HTERT RPE-1 (cell line): ENCODE measurements around the gene LBP.
"Not testable (repeated sequence)": the region's sequence is repeated elsewhere in the genome, so short reads cannot be mapped to it uniquely, and the experiment has no call there.

Experiments
- in situ Hi-C: fragments of 300-500 bp; cut with MboI; formaldehyde crosslinking; loops from 4 replicates; pipeline ENCODE4 v1.14.3; 2020; ENCODE audit warnings: low sequenced_read_pairs

The LBP gene

DNA sequence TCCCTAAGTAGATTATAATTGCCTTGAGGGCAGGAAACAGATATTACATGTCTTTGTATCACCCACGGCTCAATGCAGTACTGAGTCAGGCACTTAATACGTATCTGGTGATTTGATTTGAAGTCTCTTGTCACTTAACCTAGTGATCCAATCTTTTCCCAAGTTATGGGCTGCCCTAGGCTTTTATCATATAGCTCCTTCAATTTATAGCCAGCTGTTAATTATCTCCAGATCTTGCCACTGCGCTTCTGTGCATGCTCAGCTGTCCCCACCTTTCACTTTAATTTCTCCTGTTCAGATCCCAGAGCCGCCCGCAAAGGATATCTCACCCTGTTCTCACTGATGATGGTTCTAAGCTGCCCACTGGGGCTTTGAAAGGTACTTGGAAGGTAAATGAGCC, 47.0 kb downstream of the LBP start:
- in situ Hi-C loops, result no loop called here

DNA sequence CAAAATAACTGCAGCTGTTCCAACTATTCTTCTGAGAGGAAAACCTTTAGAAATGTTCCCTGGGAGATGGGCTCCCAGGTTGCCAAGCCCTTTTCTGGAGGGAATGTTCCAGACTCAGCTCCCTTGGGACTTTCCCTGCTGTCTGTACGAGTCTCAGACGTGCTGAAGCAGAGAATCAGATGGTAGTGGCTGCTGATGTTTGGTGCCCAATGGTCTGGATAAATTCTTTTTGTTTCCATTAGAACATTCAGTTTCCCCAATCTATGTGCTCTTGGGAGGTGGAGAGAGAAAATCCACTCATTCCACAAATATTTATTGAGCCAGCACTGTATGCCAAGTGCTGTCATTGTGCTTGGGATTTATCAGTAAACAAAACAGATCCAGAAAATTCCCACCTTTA, 48.9 kb downstream of the LBP start:
- in situ Hi-C loops, result no loop called here

DNA sequence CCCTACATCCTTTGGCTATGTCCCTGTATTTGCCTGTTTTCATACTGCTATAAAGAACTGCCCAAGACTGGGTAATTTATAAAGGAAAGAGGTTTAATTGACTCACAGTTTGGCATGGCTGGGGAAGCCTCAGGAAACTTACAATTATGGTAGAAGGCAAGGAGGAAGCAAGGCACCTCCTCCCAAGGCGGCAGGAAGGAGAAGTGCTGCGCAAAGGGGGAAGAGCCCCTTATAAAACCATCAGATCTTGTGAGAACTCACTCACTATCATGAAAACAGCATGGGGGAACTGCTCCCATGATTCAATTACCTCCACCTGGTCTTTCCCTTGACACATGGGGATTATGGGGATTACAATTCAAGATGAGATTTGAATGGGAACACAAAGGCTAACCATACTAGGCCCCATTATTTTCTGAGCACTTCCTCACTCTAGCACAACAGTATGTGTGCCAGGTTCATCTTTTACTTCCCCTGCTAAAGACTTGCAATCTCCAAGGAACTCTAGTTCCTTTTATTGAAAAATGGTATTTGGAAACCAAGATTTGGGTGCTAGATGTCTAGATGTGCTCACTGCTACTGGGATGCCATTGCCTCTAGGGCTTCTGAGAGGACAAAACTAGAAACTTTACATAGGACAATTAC, 49.6 kb downstream of the LBP start:
- in situ Hi-C loops, result not testable (repeated sequence)

DNA sequence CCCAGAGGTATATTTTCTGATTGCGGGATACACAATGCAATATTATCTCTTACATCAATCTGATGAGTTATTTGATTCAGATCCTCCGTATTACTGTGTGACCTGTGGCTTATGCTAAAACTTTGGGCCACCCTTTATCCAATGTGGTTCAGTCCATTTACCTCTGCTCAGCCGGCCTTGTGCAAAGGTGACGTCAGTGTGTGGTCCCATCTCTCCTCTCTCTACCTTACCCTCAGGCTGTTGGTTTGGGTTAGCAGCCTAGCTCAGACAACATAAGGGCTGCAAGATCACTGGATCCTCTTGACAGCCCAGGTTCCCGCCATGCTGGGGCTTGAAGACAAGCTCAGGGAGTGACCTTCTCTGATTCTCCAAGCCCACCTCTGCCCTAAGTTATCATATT, 55.8 kb downstream of the LBP start:
- in situ Hi-C loops, result no loop called here

DNA sequence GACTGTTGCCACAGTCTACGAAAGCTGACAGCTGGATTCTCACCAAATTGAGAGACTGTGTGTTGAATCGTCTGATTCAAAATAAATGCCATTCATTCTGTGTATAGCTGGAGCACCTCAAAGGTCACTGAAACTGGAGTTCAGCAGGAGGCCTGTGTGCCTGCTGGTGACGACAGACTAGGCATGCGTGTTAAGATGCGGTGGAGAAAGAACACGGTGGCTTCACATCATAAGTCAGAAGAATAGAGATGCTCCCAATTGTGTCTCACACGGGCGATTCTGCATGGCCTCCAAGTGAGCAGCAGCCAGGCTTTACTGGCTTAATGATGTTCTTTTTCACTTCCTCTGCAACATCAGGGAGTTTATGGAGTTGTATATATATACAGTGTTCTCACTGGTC, 56.5 kb downstream of the LBP start:
- in situ Hi-C loops, result no loop called here

DNA sequence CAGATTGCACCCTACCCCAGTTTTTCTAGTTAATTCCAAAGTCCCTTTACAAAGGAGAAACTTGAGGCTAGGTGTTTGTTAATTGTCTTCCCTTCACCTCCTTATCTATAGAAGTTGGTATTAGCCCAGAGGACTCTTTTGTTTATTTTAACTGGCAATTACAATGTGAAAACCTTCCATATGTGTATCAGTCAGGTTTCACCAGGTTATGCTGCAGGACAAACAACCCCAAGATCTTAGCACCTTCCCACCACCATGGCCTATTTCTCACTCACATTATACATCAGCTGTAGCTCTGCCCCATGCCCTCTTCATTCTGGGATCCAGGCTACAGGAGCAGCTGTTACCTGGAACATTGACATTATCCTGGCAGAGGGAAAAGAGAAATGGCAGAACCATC, 57.7 kb downstream of the LBP start:
- in situ Hi-C loops, result no loop called here

DNA sequence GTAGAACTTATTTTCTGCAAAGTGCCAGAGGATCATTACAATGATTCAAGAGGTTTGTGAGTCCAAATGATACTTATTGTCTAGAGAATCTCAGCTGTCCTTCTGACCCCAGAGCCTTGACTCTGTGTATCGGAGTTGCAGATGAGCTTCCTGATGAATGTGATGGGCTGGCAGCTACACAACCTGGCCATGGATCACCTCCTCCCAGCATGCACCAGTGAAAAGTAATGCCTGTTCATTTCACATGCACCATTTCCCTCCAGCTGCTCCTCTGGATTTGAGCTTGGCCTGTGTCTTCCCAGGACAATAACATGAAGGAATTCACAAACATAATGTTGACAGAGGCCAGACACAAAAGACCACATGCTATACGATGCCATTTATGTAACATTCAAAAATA, 58.9 kb downstream of the LBP start:
- in situ Hi-C loops, result no loop called here

DNA sequence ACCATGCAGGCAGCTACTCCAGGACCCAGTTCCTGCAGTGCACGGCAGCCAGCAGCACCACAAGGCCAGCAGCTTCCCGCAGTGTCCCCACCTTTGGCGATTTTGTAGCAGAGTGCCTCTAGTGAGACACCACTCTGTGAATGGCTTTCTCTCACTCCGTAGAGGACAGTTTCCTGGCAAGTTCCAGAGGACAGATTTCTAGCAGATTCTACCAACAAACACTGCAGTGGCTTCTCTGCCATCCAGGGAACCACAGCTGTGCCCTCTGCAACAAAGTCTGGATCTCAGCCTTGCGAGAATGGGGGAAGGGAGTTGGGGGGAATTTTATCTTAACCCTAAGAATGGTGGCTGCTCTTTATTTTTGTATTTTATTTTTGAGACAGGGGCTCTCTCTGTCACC, 60.2 kb downstream of the LBP start:
- in situ Hi-C loops, result no loop called here

DNA sequence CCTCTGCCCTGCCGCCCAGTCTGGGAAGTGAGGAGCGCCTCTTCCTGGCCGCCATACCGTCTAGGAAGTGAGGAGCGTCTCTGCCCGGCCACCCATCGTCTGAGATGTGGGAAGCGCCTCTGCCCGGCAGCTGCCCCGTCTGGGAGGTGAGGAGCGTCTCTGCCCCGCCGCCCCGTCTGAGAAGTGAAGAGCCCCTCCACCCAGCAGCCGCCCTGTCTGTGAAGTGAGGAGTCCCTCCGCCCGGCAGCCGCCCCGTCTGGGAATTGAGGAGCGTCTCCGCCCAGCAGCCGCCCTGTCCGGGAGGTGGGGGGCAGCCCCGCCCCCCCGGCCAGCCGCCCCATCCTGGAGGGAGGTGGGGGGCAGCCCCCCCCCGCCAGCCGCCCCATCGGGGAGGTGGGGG, 61.0 kb downstream of the LBP start:
- in situ Hi-C loops, result no loop called here

DNA sequence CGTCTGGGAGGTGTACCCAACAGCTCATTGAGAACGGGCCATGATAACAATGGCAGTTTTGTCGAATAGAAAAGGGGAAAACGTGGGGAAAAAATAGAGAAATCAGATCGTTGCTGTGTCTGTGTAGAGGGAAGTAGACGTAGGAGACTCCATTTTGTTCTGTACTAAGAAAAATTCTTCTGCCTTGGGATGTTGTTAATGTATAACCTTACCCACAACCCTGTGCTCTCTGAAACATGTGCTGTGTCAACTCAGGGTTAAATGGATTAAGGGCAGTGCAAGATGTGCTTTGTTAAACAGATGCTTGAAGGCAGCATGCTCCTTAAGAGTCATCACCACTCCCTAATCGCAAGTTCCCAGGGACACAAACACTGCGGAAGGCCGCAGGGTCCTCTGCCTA, 61.5 kb downstream of the LBP start:
- in situ Hi-C loops, result not testable (repeated sequence)

DNA sequence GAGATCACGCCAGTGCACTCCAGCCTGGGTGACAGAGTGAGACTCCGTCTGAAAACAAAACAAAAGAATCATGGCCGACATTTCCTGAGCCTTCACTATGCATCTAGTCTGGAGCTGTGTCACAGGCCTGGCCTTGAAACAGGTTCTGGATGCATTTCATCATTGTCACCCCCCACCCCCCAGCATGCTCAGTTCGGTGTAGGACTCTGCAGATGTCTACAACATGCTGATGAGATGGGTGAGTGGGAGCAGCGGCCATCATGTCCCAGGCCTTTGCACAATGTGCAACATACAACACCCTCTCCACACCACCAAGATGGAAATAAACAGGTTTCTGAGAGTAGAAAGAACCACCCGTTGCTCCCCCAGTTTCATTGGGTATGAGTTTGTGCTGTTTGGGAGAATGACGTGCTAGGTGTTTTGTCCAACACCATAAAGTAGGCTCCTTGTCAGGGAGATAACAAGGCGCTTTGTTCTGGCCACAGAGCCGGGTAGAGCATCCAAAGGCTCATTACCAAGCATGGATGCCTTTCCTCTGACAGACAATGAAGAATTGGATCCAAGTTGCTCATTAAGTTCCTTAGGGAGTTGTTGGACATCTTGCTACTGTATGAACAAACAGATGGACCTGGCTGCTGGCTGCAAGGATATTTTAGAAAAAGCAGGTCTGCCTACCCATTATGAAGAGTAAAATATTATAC, 66.7 kb downstream of the LBP start:
- in situ Hi-C loops, result no loop called here

DNA sequence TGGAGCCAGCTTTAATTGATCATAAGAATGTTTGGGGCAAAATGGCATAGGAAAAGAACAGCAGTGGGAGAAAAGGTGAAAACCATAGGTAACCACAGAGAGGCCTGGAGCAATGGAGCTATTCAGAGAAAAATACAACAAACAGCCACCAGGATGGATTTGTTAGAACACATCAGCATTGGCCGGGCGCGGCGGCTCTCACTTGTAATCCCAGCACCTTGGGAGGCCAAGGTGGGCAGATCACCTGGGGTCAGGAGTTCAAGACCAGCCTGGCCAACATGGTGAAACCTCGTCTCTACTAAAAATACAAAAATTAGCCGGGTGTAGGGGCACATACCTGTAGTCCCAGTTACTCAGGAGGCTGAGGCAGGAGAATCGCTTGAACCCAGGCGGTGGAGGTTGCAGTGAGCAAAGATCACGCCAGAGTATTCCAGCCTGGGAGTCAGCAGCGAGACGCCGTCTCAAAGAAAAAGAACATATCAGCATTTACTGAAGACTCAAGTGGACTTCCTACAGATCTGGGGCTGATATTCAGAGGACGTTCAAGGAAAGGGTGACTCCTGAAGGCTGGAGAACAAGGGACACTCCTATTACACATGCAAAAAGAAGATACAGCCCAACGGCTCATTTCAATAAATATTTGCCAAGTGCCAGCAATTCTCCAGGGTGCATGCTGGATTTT, 68.6 kb downstream of the LBP start:
- in situ Hi-C loops, result no loop called here

DNA sequence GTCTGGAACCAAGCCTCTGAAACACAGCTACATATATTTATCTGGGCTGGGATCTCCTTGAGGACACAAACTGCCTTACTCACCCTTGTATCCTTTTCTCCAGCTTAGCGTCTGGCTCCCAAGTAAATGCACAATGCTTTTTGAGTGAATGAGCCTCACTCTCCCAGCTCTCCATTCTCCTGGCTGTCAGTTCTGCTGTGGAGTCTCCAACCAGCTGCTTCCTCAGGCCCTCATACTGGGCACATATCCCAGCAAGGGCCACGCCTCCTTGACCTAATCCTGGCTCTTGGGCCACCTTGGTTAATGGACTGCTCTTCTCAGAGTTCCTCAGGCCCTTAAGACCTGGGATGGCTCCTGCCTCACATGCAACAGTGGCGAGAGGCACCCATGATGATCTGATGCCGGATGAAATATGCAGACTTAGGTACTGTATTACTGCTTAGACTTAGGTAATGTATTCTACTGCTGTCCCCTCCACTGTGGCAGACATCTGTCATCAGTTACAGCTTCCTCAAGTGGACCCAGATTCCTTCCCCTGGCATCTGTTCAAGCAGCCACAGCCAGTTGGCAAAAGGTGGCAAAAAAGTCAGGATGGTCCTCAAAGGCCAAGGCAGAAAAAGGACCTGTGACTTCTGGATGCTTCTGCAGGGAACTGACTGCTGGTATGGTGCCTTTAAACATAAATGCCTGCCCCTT, 72.4 kb downstream of the LBP start:
- in situ Hi-C loops, result no loop called here

DNA sequence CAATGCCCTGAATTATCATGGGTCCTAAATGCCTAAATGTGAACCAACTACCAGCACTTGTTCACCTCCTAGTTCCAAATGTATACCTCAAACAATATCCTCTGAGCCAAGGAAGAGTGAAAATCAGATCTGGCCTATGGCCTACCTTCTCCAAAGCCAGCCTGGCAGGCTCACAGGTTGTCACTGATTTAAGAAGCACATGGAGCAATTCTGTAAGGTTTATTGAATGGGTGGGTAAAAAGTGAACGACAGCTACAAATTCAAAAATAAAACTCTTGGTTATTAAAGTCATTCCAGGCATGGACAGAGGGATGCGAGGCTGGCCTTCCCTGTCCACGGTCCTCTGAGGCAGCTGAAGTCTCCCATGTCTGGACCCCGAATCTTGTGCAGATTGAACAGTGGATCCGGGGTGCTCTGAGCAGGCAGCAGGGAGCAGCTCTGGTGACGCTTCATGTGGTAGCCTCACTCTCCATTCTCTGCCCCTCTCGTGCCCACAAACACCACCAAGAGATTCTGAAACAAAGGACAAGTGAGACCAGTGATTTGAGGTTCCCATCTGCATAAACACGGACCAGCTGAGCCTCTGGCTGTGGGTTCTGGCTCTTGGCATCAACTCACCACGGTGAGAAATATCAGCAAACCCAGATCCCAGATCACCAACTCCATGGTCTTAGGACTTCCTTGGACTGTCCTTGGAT, 74.3 kb downstream of the LBP start:
- in situ Hi-C loops, result no loop called here

DNA sequence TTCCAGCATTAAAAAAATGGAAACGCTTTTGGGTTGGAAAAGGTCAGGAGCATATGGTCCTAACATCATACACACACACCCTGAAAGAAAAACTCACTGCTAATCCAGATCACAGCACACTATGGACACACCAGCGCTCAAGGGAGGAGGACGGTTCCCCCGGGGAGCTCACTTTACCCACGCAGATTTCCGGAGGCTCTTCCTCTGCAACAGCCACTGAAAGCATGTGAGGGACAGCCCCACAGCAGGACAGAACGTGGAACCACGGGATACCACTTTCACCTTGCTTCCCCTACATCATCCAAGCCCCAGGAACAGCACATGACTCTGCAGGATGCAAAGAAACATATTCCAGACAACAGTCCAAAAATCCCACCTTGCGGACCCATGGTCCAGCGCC, 75.6 kb downstream of the LBP start:
- in situ Hi-C loops, result no loop called here

DNA sequence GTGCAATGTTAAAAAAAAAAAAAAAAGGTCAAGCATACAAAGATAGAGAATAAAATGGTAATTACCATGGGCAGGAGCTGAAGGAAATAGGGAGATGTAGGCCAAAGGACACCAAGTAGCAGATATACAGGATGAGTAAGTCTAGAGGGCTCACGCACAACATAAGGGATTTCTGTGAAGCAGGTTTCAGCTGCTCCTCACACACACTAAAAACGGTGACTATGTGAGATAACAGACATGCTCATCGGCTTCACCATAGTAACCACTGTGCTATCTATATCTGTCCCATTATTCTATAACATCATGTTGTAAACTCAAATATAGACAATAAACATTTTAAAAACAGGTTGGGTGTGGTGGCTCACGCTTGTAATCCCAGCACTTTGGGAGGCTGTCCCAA, 77.3 kb downstream of the LBP start:
- in situ Hi-C loops, result no loop called here

DNA sequence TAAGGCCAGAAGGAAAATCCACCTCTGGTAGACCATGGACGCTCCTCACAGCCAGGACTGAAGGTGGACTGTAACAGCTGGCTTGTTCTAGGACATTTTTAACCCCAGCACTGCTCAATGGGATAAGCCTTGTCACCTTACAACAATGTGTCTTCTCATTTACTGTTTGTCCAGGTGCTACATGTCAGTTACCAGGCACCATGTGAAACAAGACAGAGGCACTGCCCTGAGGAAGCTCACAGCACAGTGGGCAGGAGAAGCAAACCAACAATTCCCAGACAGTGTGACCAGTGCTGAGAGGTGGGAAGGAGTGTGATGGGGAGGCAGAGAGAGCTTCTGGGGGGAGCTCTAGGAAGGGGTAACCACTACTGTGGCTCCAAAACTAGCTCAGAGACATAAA, 78.1 kb downstream of the LBP start:
- in situ Hi-C loops, result no loop called here

DNA sequence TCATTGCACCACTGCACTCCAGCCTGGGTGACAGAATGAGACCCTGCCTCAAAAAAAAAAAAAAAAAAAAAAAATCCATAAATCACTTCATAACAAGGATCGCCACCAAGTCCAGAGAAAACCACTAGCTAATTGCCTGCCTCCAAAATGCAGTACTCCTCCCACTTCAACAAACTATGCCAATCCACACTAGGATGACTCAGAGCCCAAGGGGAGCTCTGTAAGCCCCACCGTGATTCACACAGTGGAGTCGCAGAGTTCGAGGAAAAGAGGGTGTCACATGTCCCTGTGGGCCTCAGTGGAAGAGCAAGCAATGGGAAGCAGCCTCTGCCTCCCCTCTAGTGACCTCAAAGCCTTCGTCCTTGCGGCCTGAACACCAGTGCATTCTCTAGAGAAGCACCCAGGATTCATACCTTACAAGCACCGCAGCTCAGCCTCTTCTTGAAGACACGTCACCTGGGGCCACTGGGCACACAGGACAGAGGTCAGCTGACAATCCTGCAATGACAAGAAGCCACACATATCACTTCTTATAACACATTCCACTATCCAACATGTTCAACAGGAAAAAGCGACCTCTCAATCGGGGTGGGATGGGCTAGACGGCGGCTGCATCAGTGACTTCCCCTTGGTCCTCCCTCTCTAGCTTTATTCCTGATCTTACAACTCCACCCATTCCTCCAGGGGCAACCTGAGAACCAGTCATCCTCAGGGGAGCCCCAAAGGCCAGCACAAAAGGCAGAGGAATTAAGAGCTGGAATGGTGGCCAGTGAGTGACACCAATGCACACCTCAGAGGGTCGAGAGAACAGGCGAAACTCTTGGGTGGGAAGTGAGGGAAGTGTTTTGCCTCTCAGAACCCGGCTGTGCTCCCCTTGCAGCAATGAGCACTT, 80.0 kb downstream of the LBP start:
- in situ Hi-C loops, result no loop called here
